Measurements from ENCODE around the gene DPYD.

DNA sequence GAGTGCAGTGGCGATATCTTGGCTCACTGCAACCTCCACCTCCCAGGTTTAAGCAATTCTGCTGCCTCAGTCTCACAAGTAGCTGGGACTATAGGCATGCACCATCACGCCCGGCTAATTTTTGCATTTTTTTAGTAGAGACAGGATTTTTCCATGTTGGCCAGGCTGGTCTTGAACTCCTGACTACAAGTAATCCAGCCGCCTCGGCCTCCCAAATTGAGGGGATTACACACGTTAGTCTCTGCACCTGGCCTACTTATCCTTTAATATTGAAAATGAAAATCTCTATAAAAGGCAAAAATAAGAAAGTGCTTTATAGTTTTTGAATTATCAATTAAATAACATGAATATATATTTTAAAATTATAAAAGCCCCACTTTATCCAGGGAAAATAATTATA, 190.6 kb downstream of the DPYD start:
- TF ChIP-seq TARDBP (IDR thresholded peaks at IDR 0.05) (no peak), FOXA1 (IDR thresholded peaks at IDR 0.05) (no peak), SP1 (IDR thresholded peaks at IDR 0.05) (no peak), ZNF384 (IDR thresholded peaks at IDR 0.05) (no peak), BHLHE40 (IDR thresholded peaks at IDR 0.05; ENCODE audit: borderline replicate concordance) (no peak), HDGF (IDR thresholded peaks at IDR 0.05; ENCODE audit: borderline replicate concordance) (no peak), FOXM1 (IDR thresholded peaks at IDR 0.05; ENCODE audit: borderline replicate concordance) (no peak), ARNT (IDR thresholded peaks at IDR 0.05) (no peak), ELF4 (IDR thresholded peaks at IDR 0.05) (no peak), SUZ12 (IDR thresholded peaks at IDR 0.05) (no peak), LEF1 (IDR thresholded peaks at IDR 0.05; ENCODE audit: borderline replicate concordance) (no peak)
- TF ChIP-seq, protein P1, sequence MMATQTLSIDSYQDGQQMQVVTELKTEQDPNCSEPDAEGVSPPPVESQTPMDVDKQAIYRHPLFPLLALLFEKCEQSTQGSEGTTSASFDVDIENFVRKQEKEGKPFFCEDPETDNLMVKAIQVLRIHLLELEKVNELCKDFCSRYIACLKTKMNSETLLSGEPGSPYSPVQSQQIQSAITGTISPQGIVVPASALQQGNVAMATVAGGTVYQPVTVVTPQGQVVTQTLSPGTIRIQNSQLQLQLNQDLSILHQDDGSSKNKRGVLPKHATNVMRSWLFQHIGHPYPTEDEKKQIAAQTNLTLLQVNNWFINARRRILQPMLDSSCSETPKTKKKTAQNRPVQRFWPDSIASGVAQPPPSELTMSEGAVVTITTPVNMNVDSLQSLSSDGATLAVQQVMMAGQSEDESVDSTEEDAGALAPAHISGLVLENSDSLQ (IDR thresholded peaks at IDR 0.05), result no peak

Measured in HEK293T (cell line).